Psoas muscle (tissue), 8 donors: ENCODE data around the gene RALGDS. TPM values are rescaled to one million over a fixed set of nuclear protein-coding genes. Genes with fewer than 3 reads are reported as not detected.

Experiments
- ATAC-seq, 4 donors: fragments of 200-7000 bp; cut with Tn5 transposase; one replicate each; pipeline ENCODE4 v1.9.1; 2020; ENCODE audit warnings: moderate library complexity in 3 of 4, mild to moderate bottlenecking in 2 of 4
- DNase-seq, 2 donors: peaks; one replicate each; pipeline ENCODE4 v3.0.0-alpha.2; 2020
- H3K27ac ChIP-seq: fragments of 200-600 bp; one replicate; pipeline ENCODE4 v1.8.0; 2022
- H3K27me3 ChIP-seq, 3 donors: fragments of 200-600 bp in 1 of 3; one replicate each; pipeline versions ENCODE4 v1.6.1 to v1.8.0; 2013 to 2022; ENCODE audit warnings: low read length in 2 of 3, mild to moderate bottlenecking in 2 of 3, moderate library complexity in 1 of 3; ENCODE audit not compliant: insufficient read depth in 3 of 3
- H3K36me3 ChIP-seq, 2 donors: fragments of 200-600 bp in 1 of 2; one replicate each; pipeline versions ENCODE4 v1.6.1 to v1.8.0; 2013 to 2022; ENCODE audit warnings: low read depth in 1 of 2, mild to moderate bottlenecking in 1 of 2, moderate library complexity in 1 of 2; ENCODE audit not compliant: insufficient read depth in 1 of 2
- H3K4me1 ChIP-seq: fragments of 200-600 bp; one replicate; pipeline ENCODE4 v1.8.0; 2022
- H3K4me3 ChIP-seq: fragments of 200-600 bp; one replicate; pipeline ENCODE4 v1.8.0; 2022; ENCODE audit warnings: mild to moderate bottlenecking
- H3K9me3 ChIP-seq: fragments of 200-600 bp; one replicate; pipeline ENCODE4 v1.8.0; 2022
- CTCF ChIP-seq: fragments of 200-600 bp; IDR thresholded peaks from one replicate; pipeline ENCODE4 v1.8.0; 2022; ENCODE audit warnings: antibody characterized with exemption
- WGBS, 3 donors: extraction: QIAGEN DNeasy Blood & Tissue Kit; methylation state at CpG; one replicate each; pipeline versions ENCODE4 v1.1.6 to v1.1.7; 2013; 5-methylcytosine and 5-hydroxymethylcytosine counted together
- intact Hi-C, 2 donors: fragments of 100-400 bp; cut with DNase I; formaldehyde crosslinking; loops; one replicate each; pipeline versions ENCODE4 v1.11.0 to v1.14.2; 2022
- polyA plus RNA-seq, 3 donors: library from polyadenylated mRNA; stranded (reverse); fragments of 200-250 nt; gene quantifications; one replicate each; pipeline ENCODE4 v1.2.3, GENCODE V29; 2013
- total RNA-seq, 4 donors: library from RNA; stranded (reverse); fragmentation: NEBNext Ultra II Directional in 2 of 4; extraction: Animal tissue kit (Norgen Biotek cat#: 25700) in 2 of 4; gene quantifications; one replicate each; pipeline versions ENCODE4 v1.2.1 to v1.2.4, GENCODE V29; 2021 to 2023
- donor health status: healthy with polysubstance abuse.
- donor health status: DM: no; HTN: no; CAD: no; lungs with moderate emphysema.
- donor health status: Bipolar disorder and iron deficiency.
- donor health status: healthy.
- donor health status: DM: yes; HTN: yes; CAD: no.
- donor health status: DM: no; HTN: no; CAD: no.
- donor health status: DM: no; HTN: no; CAD: no.
- donor health status: DM: yes; HTN: yes; CAD: no.

RALGDS gene
- total and polyA plus RNA-seq, 7 donors, result 12.3 to 64.6 (median 20.5) TPM

GRCh38 chr9:133151601-133152525, 30.8 kb upstream of the RALGDS start:
- TF ChIP-seq CTCF, result no peak
- H3K27ac ChIP-seq, result no peak overlapping the region
- peak in 1 of 2 donors; percentile 64 for DNase-seq

GRCh38 chr9:133151041-133151440, 30.0 kb upstream of the RALGDS start:
- intact Hi-C loops, result no loop called here
- DNase-seq, result no peak

More at GRCh38 chr9:133151601-133152525, 30.8 kb upstream of the RALGDS start:
- 68 to 79% (median 73%) methylated on average over 13 to 14 of the region's 14 CpGs for WGBS, 3 donors
- no peak for ATAC-seq
- H3K27me3 ChIP-seq, result no peaks in the 10 kb centered on the region
- no peaks in the 10 kb centered on the region for H3K9me3 ChIP-seq
- intact Hi-C loops, result no loop called here
- H3K4me3 ChIP-seq, result no peak overlapping the region
- H3K4me1 ChIP-seq, result peaks cover 18% of the 10 kb centered on the region
- no peaks in the 10 kb centered on the region for H3K36me3 ChIP-seq

GRCh38 chr9:133149130-133150015, 28.3 kb upstream of the RALGDS start:
- intact Hi-C loops, result loop anchor here in 1 of 2 donors (2.0 kb wide), 1 partner anchor 119 kb away; the partner anchor contains the start of gene GTF3C5
- Histone ChIP-seq H3K4me3 (peak overlapping the region; percentile 84), H3K27me3 (no peaks in the 10 kb centered on the region), H3K36me3 (no peaks in the 10 kb centered on the region), H3K4me1 (peaks cover 26% of the 10 kb centered on the region), H3K27ac (peak overlapping the region; percentile 77), H3K9me3 (no peaks in the 10 kb centered on the region)
- ATAC-seq, result peak; percentile 85 to 90 (median 86)
- peak; percentile 26 for TF ChIP-seq CTCF
- WGBS, 3 donors, result 2 to 10% (median 5%) methylated on average over 32 to 95 of the region's 95 CpGs
- peak; percentile 93 to 97 for DNase-seq

More at GRCh38 chr9:133151041-133151440, 30.0 kb upstream of the RALGDS start:
- Histone ChIP-seq H3K9me3 (no peaks in the 10 kb centered on the region), H3K4me1 (peaks cover 20% of the 10 kb centered on the region), H3K27me3 (no peaks in the 10 kb centered on the region), H3K27ac (no peak overlapping the region), H3K36me3 (no peaks in the 10 kb centered on the region), H3K4me3 (no peak overlapping the region)
- no peak for TF ChIP-seq CTCF
- ATAC-seq, result no peak
- 92 to 94% (median 92%) methylated on average over 4 to 6 of the region's 6 CpGs for WGBS, 3 donors

- ATAC-seq, result peak in 3 of 4 donors; percentile 8 to 27 (median 15)
- no peaks in the 10 kb centered on the region for H3K9me3 ChIP-seq
- peaks cover 31% of the 10 kb centered on the region for H3K4me1 ChIP-seq
- H3K27me3 ChIP-seq, result no peaks in the 10 kb centered on the region
- no peaks in the 10 kb centered on the region for H3K36me3 ChIP-seq
- DNase-seq, result peak; percentile 66 to 87
- H3K4me3 ChIP-seq, result peak overlapping the region; percentile 84
- intact Hi-C loops, result loop anchor here in 1 of 2 donors (2.0 kb wide), 1 partner anchor 118 kb away; the partner anchor contains the start of gene GTF3C5
- H3K27ac ChIP-seq, result peak overlapping the region; percentile 77
- no peak for TF ChIP-seq CTCF
- WGBS, 3 donors, result 8 to 12% (median 9%) methylated on average over 48 to 65 of the region's 65 CpGs
These were observed 27.4 kb upstream of the RALGDS start for GRCh38 chr9:133148199-133149129.
